NCI-H2029 (cell line): ENCODE data around the gene ATP6V1F.

Experiments used
- DNase-seq: peaks from one replicate; lab custom pipeline; 2025; lab: John Stamatoyannopoulos, UW

Gene ATP6V1F

DNA sequence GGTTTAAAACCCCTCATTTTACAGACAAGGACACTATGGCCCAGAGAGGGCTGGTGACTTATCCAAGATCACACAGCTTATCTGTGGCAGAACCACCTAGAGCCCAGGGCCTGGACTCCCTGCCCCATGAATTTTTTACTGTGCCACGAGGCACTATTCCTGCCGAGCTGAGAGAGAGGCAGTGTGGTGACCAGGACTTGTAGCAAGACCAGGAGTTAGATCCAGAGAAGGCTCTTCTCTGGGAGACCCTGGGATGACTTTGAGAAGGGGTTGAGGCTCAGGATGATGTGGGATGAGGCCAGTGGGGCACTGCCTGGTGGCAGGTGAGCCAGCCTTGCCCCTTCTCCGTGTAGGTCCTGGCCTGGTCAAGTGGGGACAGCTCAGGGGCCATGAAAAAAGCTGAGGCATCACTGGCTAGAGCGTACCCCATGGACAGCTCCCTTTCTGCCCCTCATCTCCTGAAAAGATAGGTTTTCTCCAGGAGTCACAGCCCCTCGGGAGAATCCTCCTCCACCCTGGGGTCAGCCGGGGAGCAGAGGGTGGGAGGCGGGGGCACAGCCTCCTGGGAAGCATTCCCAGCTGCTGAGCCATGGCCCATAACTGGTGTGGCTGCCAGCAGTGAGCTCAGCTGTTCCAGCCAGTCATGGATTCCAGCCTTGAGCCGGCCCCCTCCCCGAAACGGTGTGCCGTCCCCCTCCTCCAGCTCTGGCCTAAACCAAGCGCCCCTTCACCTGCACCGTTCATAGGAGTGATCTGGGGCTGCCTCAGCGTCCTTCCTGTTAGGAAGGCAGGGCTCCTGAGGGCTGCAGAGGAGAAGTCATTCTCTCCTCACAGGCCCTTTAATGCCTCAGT, 26.6 kb upstream of the ATP6V1F start:
- DNase-seq, result no peak

DNA sequence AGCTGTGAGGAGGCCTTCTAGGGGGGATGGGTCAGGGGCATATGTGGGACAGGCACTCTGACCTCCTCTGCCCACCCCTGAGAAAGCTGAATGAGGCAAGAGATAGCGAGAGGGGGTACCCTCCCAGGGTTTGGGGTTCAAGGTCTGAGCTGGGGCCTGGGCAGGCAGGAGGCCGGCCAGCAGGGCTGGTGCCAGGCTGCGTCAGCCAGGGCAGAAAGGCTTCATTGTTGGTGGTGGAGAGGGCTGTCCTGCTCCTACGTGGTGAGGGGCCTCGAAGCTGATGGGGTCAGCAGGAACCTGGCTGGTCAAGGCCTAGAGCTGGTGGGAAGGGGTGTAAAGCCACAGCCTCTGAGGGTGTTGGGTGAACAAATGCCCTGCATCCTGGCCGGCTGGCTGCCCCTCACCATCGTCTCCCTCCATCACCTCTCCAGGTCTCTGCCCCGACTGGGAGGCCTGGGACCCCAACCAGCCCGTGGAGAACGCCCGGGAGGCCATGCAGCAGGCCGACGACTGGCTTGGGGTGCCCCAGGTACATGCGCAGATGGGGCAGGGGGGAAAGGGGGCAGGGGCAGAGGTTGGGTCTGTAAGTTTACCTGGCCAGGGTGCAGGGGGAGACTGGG, 25.8 kb upstream of the ATP6V1F start:
- DNase-seq, result no peak

DNA sequence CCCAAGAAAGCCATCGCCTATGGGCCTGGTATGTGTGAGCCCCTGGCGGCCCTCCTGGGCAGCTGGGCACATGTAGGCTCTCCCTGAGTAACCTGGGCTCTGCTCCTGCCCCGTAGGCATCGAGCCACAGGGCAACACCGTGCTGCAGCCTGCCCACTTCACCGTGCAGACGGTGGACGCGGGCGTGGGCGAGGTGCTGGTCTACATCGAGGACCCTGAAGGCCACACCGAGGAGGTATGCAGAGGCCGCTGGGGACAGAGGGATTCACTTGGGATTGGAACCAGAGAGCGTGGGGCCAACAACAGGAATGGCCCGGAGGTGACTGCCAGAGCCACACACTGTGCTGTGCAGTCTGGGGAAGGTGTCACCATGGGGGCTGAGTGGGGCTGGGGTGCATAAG, 25.1 kb upstream of the ATP6V1F start:
- no peak for DNase-seq

DNA sequence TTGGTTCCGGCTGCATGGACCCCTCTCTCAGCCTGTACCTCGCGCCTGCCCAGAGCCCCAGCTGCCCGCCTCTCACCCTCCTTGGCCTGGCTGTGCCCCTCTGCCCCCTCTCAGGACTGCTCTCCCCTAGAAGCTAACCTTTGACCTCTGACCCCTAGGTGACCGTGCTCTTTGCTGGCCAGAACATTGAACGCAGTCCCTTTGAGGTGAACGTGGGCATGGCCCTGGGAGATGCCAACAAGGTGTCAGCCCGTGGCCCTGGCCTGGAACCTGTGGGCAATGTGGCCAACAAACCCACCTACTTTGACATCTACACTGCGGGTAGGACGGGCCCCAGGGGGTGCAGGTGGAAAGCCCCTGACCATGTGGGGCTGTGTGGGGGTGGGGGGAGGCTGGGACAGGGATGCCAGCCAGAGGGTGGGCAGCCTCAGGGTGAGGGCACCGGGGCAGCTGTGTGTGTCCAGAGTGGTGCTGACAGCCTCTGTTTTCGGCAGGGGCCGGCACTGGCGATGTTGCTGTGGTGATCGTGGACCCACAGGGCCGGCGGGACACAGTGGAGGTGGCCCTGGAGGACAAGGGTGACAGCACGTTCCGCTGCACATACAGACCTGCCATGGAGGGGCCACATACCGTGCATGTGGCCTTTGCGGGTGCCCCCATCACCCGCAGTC, 24.4 kb upstream of the ATP6V1F start:
- no peak for DNase-seq

GRCh38 chr7:128838981-128839731, 23.5 kb upstream of the ATP6V1F start:
- DNase-seq, result no peak

GRCh38 chr7:128839751-128840177, 22.9 kb upstream of the ATP6V1F start:
- no peak for DNase-seq

DNA sequence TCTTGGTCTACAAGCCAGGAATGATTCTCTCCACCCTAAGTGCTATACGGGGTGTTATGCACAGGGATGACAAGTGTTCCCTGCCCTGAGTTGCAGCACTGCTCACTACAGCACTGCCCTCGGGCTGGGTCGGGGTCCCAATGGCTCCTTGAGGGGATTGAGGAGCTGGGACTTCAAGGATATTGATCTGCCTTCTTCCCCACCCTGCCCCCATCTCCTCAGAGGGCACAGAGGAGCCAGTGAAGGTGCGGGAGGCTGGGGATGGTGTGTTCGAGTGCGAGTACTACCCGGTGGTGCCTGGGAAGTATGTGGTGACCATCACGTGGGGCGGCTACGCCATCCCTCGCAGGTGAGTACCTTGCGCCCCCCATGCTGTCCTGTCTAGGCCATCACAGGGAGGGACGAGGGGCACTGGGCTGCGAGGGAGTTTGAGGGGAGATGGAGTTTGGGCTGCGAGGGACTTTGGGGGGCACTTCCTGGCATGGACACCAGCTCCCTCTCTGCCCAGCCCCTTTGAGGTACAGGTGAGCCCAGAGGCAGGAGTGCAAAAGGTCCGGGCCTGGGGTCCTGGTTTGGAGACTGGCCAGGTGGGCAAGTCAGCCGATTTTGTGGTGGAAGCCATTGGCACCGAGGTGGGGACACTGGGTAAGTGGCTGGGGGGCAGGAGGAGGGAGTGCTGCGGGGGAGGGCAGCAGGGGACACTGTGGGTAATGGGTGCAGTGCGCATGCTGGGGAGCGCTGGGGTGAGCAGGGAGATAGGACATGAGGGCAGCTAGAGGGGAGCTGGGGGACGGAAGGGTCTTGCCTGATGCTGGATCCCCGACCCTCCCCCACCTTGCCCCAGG, 22.1 kb upstream of the ATP6V1F start:
- no peak for DNase-seq

- DNase-seq, result peak; percentile 30
Measured at GRCh38 chr7:128841171-128841690, 21.4 kb upstream of the ATP6V1F start.

DNA sequence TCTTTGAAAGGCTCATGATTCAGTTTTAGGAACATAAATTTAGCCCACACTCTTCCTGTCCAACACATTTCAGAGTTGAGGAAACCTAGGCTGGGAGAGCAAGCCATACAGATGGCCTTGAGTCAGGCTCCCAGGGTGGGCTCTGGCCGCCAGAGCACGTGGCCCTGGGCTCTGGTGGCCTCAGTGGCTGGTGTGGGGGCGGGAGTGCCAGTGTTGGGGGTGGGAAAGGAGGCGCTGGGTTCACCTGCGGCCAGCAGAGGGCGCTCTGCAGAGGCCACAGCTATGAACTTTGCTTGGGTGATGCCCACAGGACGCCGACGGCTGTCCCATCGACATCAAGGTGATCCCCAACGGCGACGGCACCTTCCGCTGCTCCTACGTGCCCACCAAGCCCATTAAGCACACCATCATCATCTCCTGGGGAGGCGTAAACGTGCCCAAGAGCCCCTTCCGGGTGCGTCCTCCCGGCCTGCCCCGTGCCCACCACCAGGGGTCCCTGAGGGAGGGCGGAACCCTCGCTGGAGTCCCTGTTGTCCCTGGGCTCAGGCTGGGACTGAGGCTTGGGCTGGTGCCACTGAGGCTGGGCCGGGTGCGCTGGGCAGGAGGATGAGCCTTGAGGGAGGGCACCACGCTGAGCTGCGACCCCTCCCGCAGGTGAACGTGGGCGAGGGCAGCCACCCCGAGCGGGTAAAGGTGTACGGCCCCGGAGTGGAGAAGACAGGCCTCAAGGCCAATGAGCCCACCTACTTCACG, 20.6 kb upstream of the ATP6V1F start:
- no peak for DNase-seq

DNA sequence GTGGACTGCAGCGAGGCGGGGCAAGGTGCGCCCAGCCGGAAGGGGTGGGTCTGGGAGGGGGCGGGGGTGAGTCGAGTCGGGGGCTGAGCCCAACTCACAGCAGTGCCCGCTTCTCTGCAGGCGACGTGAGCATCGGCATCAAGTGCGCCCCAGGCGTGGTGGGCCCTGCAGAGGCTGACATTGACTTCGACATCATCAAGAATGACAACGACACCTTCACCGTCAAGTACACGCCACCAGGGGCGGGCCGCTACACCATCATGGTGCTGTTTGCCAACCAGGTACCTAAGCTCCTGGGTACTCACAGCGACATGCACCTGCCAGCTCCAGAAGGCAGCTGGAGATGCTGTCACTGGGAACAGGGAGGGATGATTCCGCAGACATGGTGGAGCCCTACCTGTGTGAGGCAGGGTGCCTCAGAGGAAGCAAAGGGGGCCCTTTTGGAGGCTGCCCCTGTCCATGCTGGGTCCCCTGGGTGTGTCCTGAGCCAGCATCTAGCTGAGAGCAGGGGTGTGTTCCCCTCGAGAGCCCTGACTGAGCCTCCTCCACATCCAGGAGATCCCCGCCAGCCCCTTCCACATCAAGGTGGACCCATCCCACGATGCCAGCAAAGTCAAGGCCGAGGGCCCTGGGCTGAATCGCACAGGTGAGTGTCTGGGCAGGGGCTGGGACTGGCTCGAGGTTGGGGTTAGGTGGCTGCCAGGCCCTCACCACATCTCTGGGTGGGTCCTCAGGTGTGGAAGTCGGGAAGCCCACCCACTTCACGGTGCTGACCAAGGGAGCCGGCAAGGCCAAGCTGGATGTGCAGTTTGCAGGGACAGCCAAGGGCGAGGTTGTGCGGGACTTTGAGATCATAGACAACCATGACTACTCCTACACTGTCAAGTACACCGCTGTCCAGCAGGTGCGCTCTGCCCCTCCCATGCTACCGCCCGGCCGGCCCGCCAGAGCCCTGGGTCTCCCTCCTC, 19.7 kb upstream of the ATP6V1F start:
- DNase-seq, result no peak

DNA sequence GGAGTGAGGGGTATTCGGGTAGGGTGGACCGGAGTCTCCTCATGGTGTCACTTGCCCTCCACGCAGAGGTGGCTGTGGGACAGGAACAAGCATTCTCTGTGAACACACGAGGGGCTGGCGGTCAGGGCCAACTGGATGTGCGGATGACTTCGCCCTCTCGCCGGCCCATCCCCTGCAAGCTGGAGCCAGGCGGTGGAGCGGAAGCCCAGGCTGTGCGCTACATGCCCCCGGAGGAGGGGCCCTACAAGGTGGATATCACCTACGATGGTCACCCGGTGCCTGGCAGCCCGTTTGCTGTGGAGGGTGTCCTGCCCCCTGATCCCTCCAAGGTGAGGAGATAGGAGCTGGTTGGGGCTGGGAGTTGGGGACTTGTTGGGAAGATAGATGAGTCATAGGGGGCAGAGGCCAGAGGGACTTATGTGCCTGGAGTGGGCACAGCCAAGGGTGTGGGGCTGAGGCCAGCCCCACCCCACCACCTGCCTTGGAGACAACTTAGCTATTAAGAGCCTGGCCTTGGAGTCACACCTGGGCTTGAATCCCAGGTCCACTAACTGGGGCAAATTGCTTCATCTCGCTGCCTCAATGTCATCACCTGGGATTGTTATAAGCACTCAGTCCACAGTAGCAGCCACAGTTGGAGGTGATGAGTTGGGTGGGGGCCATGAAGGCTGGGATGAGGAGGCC, 18.6 kb upstream of the ATP6V1F start:
- DNase-seq, result no peak

DNA sequence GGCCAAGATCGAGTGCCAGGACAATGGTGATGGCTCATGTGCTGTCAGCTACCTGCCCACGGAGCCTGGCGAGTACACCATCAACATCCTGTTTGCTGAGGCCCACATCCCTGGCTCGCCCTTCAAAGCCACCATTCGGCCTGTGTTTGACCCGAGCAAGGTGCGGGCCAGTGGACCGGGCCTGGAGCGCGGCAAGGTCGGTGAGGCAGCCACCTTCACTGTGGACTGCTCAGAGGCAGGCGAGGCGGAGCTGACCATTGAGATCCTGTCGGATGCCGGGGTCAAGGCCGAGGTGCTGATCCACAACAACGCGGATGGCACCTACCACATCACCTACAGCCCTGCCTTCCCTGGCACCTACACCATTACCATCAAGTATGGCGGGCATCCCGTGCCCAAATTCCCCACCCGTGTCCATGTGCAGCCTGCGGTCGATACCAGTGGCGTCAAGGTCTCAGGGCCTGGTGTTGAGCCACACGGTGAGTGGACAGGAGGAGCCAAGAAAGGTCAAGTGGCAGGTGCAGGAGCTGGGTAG, 17.8 kb upstream of the ATP6V1F start:
- no peak for DNase-seq

DNA sequence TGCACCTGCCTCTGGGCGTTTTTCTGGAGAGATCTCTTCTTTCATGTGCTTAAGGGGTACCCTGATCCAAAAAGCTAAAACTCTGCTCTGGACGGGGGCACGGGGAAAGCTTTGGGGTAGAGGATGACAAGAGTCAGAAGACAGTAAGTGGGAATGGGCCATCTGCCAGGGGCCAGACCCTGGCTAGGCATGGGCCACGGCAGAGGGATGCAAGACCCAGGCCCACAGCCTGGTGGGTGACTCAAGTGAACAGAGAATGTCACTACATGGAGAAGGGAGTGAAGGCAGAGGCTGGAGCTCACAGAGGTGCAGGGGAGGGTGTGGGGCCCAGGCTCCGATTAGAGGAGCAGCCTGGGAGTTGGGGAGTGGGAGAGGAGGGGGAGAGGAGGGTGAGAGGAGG, 17.2 kb upstream of the ATP6V1F start:
- no peak for DNase-seq

- DNase-seq, result no peak
Measured at GRCh38 chr7:128845987-128846386, 16.7 kb upstream of the ATP6V1F start.

GRCh38 chr7:128846781-128847444, 15.7 kb upstream of the ATP6V1F start:
- no peak for DNase-seq

GRCh38 chr7:128847721-128848211, 14.9 kb upstream of the ATP6V1F start:
- no peak for DNase-seq

DNA sequence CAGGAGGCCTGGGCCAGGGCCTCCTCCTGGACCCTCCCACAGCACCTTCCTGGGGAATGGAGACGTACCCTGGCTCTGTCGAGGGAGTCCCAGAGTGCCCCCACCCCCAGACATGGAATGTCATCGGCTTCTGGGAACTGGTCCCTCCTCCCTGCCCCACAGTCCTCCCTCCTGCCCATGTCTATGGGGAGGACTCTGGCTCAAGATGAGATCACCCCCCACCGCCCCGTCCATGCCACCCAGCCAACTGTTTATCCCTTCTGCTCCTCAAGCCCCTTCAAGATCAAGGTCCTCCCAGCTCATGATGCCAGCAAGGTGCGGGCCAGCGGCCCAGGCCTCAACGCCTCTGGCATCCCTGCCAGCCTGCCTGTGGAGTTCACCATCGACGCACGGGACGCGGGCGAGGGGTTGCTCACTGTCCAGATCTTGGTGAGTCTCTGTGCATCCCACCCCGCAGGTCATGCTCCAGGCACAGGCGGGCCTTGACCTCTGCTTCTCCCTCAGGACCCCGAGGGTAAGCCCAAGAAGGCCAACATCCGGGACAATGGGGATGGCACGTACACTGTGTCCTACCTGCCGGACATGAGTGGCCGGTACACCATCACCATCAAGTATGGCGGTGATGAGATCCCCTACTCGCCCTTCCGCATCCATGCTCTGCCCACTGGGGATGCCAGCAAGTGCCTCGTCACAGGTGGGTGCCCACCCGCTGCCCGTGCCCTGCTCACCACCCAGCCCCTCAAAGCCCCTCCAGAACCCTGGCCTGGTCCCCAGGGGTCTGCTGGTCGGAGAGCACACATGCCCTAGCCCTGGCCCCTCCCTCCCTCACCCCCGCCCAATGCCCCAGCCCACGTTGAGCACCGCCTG, 14.1 kb upstream of the ATP6V1F start:
- DNase-seq, result no peak
